Thyroid gland (tissue), 4 donors: ENCODE results near the gene DAG1. TPM values are rescaled to one million over a fixed set of nuclear protein-coding genes. Genes with fewer than 3 reads are reported as not detected.

ENCODE experiments used
- DNase-seq, 2 donors: peaks; one replicate each; pipeline ENCODE4 v3.0.0-alpha.2; 2019
- H3K27ac ChIP-seq, 3 donors: fragments of 200-600 bp; sonication (generic); 1 replicate in 2 of 3; 2 replicates in 1 of 3; pipeline ENCODE4 v1.5.1; 2016 to 2019; ENCODE audit warnings: mild to moderate bottlenecking in 1 of 3, moderate library complexity in 1 of 3
- H3K27me3 ChIP-seq: fragments of 200-600 bp; sonication (generic); one replicate; pipeline ENCODE4 v1.5.1; 2019
- H3K36me3 ChIP-seq, 2 donors: fragments of 200-600 bp; sonication (generic); one replicate each; pipeline ENCODE4 v1.5.1; 2016 to 2019
- H3K4me1 ChIP-seq, 2 donors: fragments of 200-600 bp; sonication (generic); one replicate each; pipeline ENCODE4 v1.5.1; 2017 to 2019
- H3K4me3 ChIP-seq, 3 donors: fragments of 200-600 bp; sonication (generic); replicated peaks in 1 of 3; 1 replicate in 2 of 3; 2 replicates in 1 of 3; pipeline ENCODE4 v1.5.1; 2016; ENCODE audit warnings: mild to moderate bottlenecking in 1 of 3
- H3K9me3 ChIP-seq: fragments of 200-600 bp; sonication (generic); one replicate; pipeline ENCODE4 v1.5.1; 2017
- POLR2A ChIP-seq, 2 donors: fragments of 450-650 bp; IDR thresholded peaks; one replicate each; pipeline ENCODE4 v1.6.1; 2017; ENCODE audit warnings: antibody characterized with exemption in 2 of 2, mild to moderate bottlenecking in 2 of 2, moderate library complexity in 1 of 2
- WGBS, 2 donors: methylation state at CpG; one replicate each; pipeline ENCODE4 v1.1.5; 2017; 5-methylcytosine and 5-hydroxymethylcytosine counted together
- intact Hi-C: fragments of 100-400 bp; cut with DNase I; formaldehyde crosslinking; loops from one replicate; pipeline ENCODE4 v1.15.1; 2023
- total RNA-seq, 4 donors: library from RNA; depleted of rRNA; stranded (reverse); fragments of >200 nt; gene quantifications; one replicate each; pipeline ENCODE4 v1.2.3, GENCODE V29; 2016
- TF ChIP-seq, protein P1 (sequence below), 6 experiments: fragments of 200-600 bp in 3 of 6; fragments of 450-650 bp in 3 of 6; sonication (generic) in 3 of 6; IDR thresholded peaks; one replicate each; pipeline ENCODE4 v1.5.1; 2016 to 2019; ENCODE audit warnings: antibody characterized with exemption in 6 of 6, mild to moderate bottlenecking in 2 of 6, inconsistent platforms in 1 of 6, moderate library complexity in 1 of 6

DAG1 gene
- 10 to 100 TPM; 55.1 to 86.7 (median 79.6) TPM for total RNA-seq

- intact Hi-C loops, result loop anchor here (10.0 kb wide), 1 partner anchor 195 kb away; no protein-coding TSS in a partner anchor
- H3K27me3 ChIP-seq, result no peaks in the 10 kb centered on the region
- TF ChIP-seq, protein P1, sequence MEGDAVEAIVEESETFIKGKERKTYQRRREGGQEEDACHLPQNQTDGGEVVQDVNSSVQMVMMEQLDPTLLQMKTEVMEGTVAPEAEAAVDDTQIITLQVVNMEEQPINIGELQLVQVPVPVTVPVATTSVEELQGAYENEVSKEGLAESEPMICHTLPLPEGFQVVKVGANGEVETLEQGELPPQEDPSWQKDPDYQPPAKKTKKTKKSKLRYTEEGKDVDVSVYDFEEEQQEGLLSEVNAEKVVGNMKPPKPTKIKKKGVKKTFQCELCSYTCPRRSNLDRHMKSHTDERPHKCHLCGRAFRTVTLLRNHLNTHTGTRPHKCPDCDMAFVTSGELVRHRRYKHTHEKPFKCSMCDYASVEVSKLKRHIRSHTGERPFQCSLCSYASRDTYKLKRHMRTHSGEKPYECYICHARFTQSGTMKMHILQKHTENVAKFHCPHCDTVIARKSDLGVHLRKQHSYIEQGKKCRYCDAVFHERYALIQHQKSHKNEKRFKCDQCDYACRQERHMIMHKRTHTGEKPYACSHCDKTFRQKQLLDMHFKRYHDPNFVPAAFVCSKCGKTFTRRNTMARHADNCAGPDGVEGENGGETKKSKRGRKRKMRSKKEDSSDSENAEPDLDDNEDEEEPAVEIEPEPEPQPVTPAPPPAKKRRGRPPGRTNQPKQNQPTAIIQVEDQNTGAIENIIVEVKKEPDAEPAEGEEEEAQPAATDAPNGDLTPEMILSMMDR (IDR thresholded peaks at IDR 0.05), result no peak
- peak; percentile 85 to 91 for TF ChIP-seq POLR2A (IDR thresholded peaks at IDR 0.05)
- H3K4me1 ChIP-seq, result peaks cover 18 to 30% of the 10 kb centered on the region in 2 donors
- DNase-seq, result peak; percentile 99
- H3K36me3 ChIP-seq, result no peaks in the 10 kb centered on the region
- H3K9me3 ChIP-seq, result no peaks in the 10 kb centered on the region
- WGBS, 2 donors, result 0% methylated on average over 5 to 22 of the region's 108 CpGs
- H3K27ac ChIP-seq, result peak within 1 kb of the TSS; percentile 97 to 100 (median 99)
- H3K4me3 ChIP-seq, result peak within 1 kb of the TSS; percentile 43 to 95 (median 77)
These were observed at the start of gene DAG1 for GRCh38 chr3:49469936-49470713. Gene DAG1, plus strand, starts transcription at chr3:49470267. Its CDS starts 40,268 bp downstream, at chr3:49510535.

GRCh38 chr3:49421890-49422378 lies 48.1 kb upstream of the DAG1 start:
- no peak for TF ChIP-seq POLR2A (IDR thresholded peaks at IDR 0.05)
- TF ChIP-seq, protein P1 (IDR thresholded peaks at IDR 0.05), result no peak
- no peak for DNase-seq
- Histone ChIP-seq H3K4me1 (peaks cover 24 to 30% of the 10 kb centered on the region in 2 donors), H3K9me3 (no peaks in the 10 kb centered on the region), H3K27ac (peak overlapping the region; percentile 74 to 85 (median 80)), H3K36me3 (peaks cover 3 to 10% of the 10 kb centered on the region in 2 donors), H3K27me3 (no peaks in the 10 kb centered on the region), H3K4me3 (no peak overlapping the region)
- intact Hi-C loops, result no loop called here
- 38 to 43% methylated on average over 4 to 12 of the region's 14 CpGs for WGBS, 2 donors

DNA sequence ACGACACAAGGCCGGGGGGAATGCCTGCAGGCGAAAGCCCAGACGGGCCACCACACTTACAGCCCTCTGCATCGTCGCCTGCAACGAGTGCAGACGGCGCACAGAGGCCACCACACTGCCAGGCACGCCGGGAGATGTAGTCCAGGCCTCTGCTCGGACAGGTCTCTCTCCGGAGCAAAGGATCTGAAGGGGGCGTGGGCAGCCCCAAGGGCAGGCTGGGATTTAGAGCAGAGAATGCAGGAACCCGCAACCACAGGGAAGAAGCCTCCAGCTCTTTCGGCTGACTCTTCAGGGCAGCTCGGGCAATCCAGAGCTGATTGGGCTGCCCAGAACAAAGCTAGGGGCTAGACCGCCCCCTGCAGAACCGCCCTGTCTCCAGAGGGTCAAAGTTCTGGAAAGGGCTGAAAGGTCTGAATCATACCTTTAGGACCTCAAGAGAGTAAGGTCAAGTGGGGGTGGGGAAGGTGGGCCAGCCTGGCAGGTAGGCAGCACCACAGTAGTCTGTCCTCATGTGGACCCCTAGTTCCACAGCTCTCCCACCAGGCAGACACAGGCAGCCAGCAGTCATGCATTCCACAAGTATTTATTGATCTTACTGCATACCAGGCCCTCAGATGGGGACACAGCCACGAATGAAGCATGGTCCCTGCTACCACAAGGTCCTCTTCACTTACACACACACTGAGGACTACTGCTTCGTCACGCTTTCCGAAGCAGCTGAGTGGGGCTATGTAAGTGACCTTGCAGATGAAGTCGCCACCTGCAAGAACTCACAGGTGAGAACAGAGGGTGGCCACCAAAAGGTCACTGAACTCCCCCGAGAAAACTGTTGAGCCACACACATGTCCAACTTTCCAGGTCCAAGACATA lies 47.5 kb upstream of the DAG1 start, which contains the start of gene AMT:
AMT (minus strand) TSS at position 95 of the 870 bp plus-strand sequence; CDS start at position 72, 23 bp downstream.
- no peak within 1 kb of the TSS for H3K4me3 ChIP-seq
- WGBS, 2 donors, result 25 to 34% methylated on average over 12 to 23 of the region's 25 CpGs
- peak; percentile 69 to 90 for DNase-seq
- H3K36me3 ChIP-seq, result peaks cover 3 to 10% of the 10 kb centered on the region in 2 donors
- H3K27me3 ChIP-seq, result no peaks in the 10 kb centered on the region
- TF ChIP-seq POLR2A (IDR thresholded peaks at IDR 0.05), result peak in 1 of 2 donors; percentile 35
- TF ChIP-seq, protein P1 (IDR thresholded peaks at IDR 0.05), result no peak
- peak within 1 kb of the TSS; percentile 74 to 85 (median 80) for H3K27ac ChIP-seq
- intact Hi-C loops, result no loop called here
- H3K9me3 ChIP-seq, result no peaks in the 10 kb centered on the region
- peaks cover 24 to 30% of the 10 kb centered on the region in 2 donors for H3K4me1 ChIP-seq

DNA sequence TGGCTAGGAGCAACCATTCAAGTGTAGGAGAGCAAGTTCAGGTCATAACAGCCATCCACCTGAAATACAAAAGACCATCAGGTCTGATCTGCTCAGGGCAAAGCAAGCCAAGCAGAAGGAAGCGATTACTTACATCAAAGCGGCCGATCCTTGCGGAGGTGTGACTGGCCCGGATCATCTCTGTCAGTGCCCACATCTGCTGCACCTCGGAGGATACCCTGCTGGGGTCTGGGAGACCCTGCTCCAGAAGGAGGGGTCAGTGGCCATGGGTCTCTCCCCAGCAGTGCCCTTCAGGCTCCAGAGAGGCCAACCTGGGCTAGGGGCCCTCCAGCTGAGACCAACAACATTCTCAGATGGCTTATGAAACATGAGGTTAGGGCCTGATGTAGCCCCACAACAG lies 45.3 kb upstream of the DAG1 start:
- TF ChIP-seq, protein P1 (IDR thresholded peaks at IDR 0.05), result no peak
- TF ChIP-seq POLR2A (IDR thresholded peaks at IDR 0.05), result no peak
- Histone ChIP-seq H3K9me3 (no peaks in the 10 kb centered on the region), H3K27me3 (no peaks in the 10 kb centered on the region), H3K27ac (peak overlapping the region in 1 of 3 donors; percentile 74), H3K4me3 (no peak overlapping the region), H3K4me1 (peaks cover 30 to 33% of the 10 kb centered on the region in 2 donors), H3K36me3 (peaks cover 3 to 10% of the 10 kb centered on the region in 2 donors)
- no peak for DNase-seq
- intact Hi-C loops, result no loop called here
- 100% methylated on average over 4 to 5 of the region's 6 CpGs for WGBS, 2 donors
